Adrenal gland (tissue), 12 donors: ENCODE measurements around the gene CALD1. TPM values are rescaled to one million over a fixed set of nuclear protein-coding genes. Genes with fewer than 3 reads are reported as not detected.

Source experiments
- DNase-seq, 7 donors: peaks; one replicate each; pipeline ENCODE4 v3.0.0-alpha.2; 2019 to 2020
- H3K27ac ChIP-seq, 5 donors: fragments of 200-600 bp; sonication (generic) in 4 of 5; 1 replicate in 3 of 5; 2 replicates in 2 of 5; pipeline versions ENCODE4 v1.5.1 to v1.8.0; 2016 to 2020; ENCODE audit warnings: mild to moderate bottlenecking in 1 of 5
- H3K27me3 ChIP-seq: fragments of 200-600 bp; 2 replicates; pipeline ENCODE4 v1.8.0; 2021
- H3K36me3 ChIP-seq, 2 donors: fragments of 200-600 bp; replicated peaks in 1 of 2; 1 replicate in 1 of 2; 2 replicates in 1 of 2; pipeline versions ENCODE4 v1.5.1 to v1.8.0; 2018 to 2022
- H3K4me1 ChIP-seq, 2 donors: fragments of 200-600 bp; replicated peaks in 1 of 2; 1 replicate in 1 of 2; 2 replicates in 1 of 2; pipeline versions ENCODE4 v1.5.1 to v1.8.0; 2018 to 2021
- H3K4me3 ChIP-seq, 4 donors: fragments of 200-600 bp; sonication (generic) in 3 of 4; one replicate each; pipeline ENCODE4 v1.5.1; 2016 to 2018
- H3K9me3 ChIP-seq, 3 donors: fragments of 200-600 bp; sonication (generic) in 1 of 3; replicated peaks in 1 of 3; 1 replicate in 2 of 3; 2 replicates in 1 of 3; pipeline versions ENCODE4 v1.5.1 to v1.8.0; 2016 to 2021
- POLR2A ChIP-seq, 2 donors: fragments of 450-650 bp; IDR thresholded peaks; one replicate each; pipeline ENCODE4 v1.6.1; 2017; ENCODE audit warnings: antibody characterized with exemption in 2 of 2, mild to moderate bottlenecking in 2 of 2, moderate library complexity in 1 of 2
- WGBS, 4 donors: extraction: QIAGEN DNeasy Blood & Tissue Kit in 2 of 4; methylation state at CpG; one replicate each; pipeline versions ENCODE4 v1.1.5 to v1.1.7; 2013 to 2017; 5-methylcytosine and 5-hydroxymethylcytosine counted together
- intact Hi-C, 2 donors: fragments of 100-400 bp; cut with DNase I; formaldehyde crosslinking; loops; one replicate each; pipeline versions ENCODE4 v1.14.1 to v1.15.0; 2022 to 2023
- polyA plus RNA-seq, 3 donors: library from polyadenylated mRNA; stranded (reverse); fragments of 200-250 nt in 2 of 3; fragments of 350-450 nt in 1 of 3; fragmentation: Illumina TruSeq in 1 of 3; extraction: RNeasy Lipid Tissue Mini Kit (QIAGEN cat#74804) in 1 of 3; gene quantifications; one replicate each; pipeline ENCODE4 v1.2.3, GENCODE V29; 2013 to 2014
- total RNA-seq, 9 donors: library from RNA; depleted of rRNA in 4 of 9; stranded (reverse); fragments of >200 nt in 4 of 9; fragments of 120-200 nt in 1 of 9; fragmentation: NEBNext Ultra II Directional in 1 of 9; extraction: Animal tissue kit (Norgen Biotek cat#: 25700) in 1 of 9; gene quantifications; one replicate each; pipeline versions ENCODE4 v1.1.0 to v1.2.4, GENCODE V29; 2013 to 2023
- TF ChIP-seq, protein P1 (sequence below), 6 experiments: fragments of 450-650 bp in 4 of 6; fragments of 200-600 bp in 2 of 6; sonication (generic) in 1 of 6; IDR thresholded peaks; 1 replicate in 5 of 6; 2 replicates in 1 of 6; pipeline versions ENCODE4 v1.5.1 to v1.8.0; 2016 to 2021; ENCODE audit warnings: antibody characterized with exemption in 6 of 6, mild to moderate bottlenecking in 2 of 6, moderate library complexity in 1 of 6
- donor health status: healthy with polysubstance abuse.
- donor health status: Bipolar disorder and iron deficiency.
- donor health status: DM: yes; HTN: yes; CAD: no.
- donor health status: DM: no; HTN: no; CAD: no.
- donor health status: DM: no; HTN: no; CAD: no.
- donor health status: DM: yes; HTN: yes; CAD: no.

The CALD1 gene
- total and polyA plus RNA-seq, 12 donors, result 67.5 to 258 (median 199) TPM

DNA sequence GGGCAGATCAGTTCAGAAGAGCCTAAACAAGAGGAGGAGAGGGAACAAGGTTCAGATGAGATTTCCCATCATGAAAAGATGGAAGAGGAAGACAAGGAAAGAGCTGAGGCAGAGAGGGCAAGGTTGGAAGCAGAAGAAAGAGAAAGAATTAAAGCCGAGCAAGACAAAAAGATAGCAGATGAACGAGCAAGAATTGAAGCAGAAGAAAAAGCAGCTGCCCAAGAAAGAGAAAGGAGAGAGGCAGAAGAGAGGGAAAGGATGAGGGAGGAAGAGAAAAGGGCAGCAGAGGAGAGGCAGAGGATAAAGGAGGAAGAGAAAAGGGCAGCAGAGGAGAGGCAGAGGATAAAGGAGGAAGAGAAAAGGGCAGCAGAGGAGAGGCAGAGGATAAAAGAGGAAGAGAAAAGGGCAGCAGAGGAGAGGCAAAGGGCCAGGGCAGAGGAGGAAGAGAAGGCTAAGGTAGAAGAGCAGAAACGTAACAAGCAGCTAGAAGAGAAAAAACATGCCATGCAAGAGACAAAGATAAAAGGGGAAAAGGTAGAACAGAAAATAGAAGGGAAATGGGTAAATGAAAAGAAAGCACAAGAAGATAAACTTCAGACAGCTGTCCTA lies 154.1 kb downstream of the CALD1 start:
- H3K27me3 ChIP-seq, result no peaks in the 10 kb centered on the region
- TF ChIP-seq, protein P1, sequence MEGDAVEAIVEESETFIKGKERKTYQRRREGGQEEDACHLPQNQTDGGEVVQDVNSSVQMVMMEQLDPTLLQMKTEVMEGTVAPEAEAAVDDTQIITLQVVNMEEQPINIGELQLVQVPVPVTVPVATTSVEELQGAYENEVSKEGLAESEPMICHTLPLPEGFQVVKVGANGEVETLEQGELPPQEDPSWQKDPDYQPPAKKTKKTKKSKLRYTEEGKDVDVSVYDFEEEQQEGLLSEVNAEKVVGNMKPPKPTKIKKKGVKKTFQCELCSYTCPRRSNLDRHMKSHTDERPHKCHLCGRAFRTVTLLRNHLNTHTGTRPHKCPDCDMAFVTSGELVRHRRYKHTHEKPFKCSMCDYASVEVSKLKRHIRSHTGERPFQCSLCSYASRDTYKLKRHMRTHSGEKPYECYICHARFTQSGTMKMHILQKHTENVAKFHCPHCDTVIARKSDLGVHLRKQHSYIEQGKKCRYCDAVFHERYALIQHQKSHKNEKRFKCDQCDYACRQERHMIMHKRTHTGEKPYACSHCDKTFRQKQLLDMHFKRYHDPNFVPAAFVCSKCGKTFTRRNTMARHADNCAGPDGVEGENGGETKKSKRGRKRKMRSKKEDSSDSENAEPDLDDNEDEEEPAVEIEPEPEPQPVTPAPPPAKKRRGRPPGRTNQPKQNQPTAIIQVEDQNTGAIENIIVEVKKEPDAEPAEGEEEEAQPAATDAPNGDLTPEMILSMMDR (IDR thresholded peaks at IDR 0.05), result no peak
- no peak for TF ChIP-seq POLR2A (IDR thresholded peaks at IDR 0.05)
- no peak for DNase-seq
- peak overlapping the region in 2 of 5 donors; percentile 27 to 33 for H3K27ac ChIP-seq
- H3K36me3 ChIP-seq, result peaks cover 0 to 9% of the 10 kb centered on the region in 2 donors
- no peak overlapping the region for H3K4me3 ChIP-seq
- H3K4me1 ChIP-seq, result peaks cover 0 to 15% of the 10 kb centered on the region in 2 donors
- WGBS, 4 donors, result 75 to 89% (median 80%) methylated on average over 3 of the region's 3 CpGs
- H3K9me3 ChIP-seq, result no peaks in the 10 kb centered on the region
- intact Hi-C loops, result no loop called here

DNA sequence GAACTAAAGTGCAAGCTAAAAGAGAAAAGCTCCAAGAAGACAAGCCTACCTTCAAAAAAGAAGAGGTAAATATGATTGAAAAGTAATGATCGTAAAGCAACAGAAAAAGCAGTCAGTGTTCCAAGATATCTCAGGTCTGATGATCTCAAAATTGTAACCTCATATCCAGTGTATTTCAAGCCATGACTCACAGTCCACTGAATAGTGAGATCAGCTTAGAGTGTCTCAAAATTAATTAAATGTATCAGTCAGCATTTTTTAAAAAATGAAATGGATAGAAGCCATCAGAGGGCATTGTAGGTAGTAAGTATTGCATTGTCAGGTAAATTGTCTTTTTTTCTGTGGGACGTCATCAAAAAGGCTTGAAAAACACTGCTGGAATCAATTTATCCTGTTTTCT lies 156.3 kb downstream of the CALD1 start:
- whole genome bisulfite sequencing, 4 donors, result 64 to 77% (median 73%) methylated on average over 2 of the region's 2 CpGs
- Histone ChIP-seq H3K4me1 (peaks cover 0 to 15% of the 10 kb centered on the region in 2 donors), H3K27ac (no peak overlapping the region), H3K4me3 (no peak overlapping the region), H3K27me3 (no peaks in the 10 kb centered on the region), H3K36me3 (peaks cover 0 to 9% of the 10 kb centered on the region in 2 donors), H3K9me3 (no peaks in the 10 kb centered on the region)
- no peak for DNase-seq
- intact Hi-C loops, result no loop called here
- TF ChIP-seq, protein P1 (IDR thresholded peaks at IDR 0.05), result no peak
- no peak for TF ChIP-seq POLR2A (IDR thresholded peaks at IDR 0.05)

- DNase-seq, result no peak
- H3K36me3 ChIP-seq, result peaks cover 0 to 9% of the 10 kb centered on the region in 2 donors
- H3K4me1 ChIP-seq, result peaks cover 0 to 10% of the 10 kb centered on the region in 2 donors
- H3K9me3 ChIP-seq, result no peaks in the 10 kb centered on the region
- TF ChIP-seq, protein P1 (IDR thresholded peaks at IDR 0.05), result no peak
- TF ChIP-seq POLR2A (IDR thresholded peaks at IDR 0.05), result no peak
- no peak overlapping the region for H3K4me3 ChIP-seq
- H3K27me3 ChIP-seq, result no peaks in the 10 kb centered on the region
- 71 to 78% (median 74%) methylated on average over 3 of the region's 3 CpGs for WGBS, 4 donors
- intact Hi-C loops, result no loop called here
- no peak overlapping the region for H3K27ac ChIP-seq
Observed at GRCh38 chr7:134936893-134937510, 157.6 kb downstream of the CALD1 start.

GRCh38 chr7:134938141-134938540 lies 158.7 kb downstream of the CALD1 start:
- Histone ChIP-seq H3K27me3 (no peaks in the 10 kb centered on the region), H3K4me1 (peaks cover 0 to 10% of the 10 kb centered on the region in 2 donors), H3K27ac (no peak overlapping the region), H3K4me3 (no peak overlapping the region), H3K9me3 (no peaks in the 10 kb centered on the region), H3K36me3 (peaks cover 0 to 9% of the 10 kb centered on the region in 2 donors)
- no peak for TF ChIP-seq POLR2A (IDR thresholded peaks at IDR 0.05)
- TF ChIP-seq, protein P1 (IDR thresholded peaks at IDR 0.05), result no peak
- WGBS, 4 donors, result 86 to 90% (median 88%) methylated on average over 4 of the region's 4 CpGs
- intact Hi-C loops, result no loop called here
- DNase-seq, result no peak
